Activated CD8-positive, alpha-beta memory T cell treated with anti-CD3 and anti-CD28 coated beads, Interleukin-2, amount 50 U/mL, for 48 hours (primary cell): ENCODE results near the gene KCNMA1.

Experiments used
- DNase-seq: peaks from one replicate; pipeline ENCODE4 v3.0.0-alpha.2; 2020

KCNMA1 gene

DNA sequence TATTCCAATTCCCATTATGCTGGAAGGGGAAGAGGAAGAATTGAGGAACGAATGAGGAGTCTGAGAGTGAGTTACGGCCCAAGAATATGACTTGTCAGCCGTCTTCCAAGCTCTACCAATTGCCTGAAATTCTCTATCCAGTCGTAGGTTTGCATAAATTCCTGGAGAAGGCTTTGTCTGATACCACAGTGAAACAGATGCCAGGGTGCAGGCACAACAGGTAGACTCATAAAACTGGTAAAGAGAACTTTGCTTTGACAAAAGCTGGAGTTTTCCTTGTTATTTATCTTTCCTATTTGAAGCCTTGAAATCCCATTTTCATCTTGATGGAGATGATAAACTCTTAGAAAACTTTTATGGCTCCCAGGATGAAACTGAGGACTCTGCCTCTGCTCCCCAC lies 251.2 kb downstream of the KCNMA1 start:
- DNase-seq, result no peak

DNA sequence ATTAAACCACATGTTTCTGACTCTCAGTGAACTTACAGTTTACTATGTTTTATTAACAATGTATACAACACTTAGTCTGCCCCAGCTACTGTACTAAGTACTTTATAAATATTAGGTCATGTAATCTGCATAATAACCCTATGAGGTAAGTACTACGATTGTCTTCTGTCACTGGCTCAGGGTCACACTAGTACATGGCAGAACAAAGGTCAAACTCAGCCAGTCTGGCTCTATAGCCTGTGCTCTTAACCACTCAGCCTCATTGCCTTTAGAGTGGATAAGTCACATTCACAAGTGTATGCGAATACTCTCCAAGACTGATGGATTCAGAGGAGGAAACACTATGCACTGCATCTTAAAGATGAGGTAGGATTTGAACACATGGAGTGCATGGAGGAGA lies 252.3 kb downstream of the KCNMA1 start:
- DNase-seq, result no peak

DNA sequence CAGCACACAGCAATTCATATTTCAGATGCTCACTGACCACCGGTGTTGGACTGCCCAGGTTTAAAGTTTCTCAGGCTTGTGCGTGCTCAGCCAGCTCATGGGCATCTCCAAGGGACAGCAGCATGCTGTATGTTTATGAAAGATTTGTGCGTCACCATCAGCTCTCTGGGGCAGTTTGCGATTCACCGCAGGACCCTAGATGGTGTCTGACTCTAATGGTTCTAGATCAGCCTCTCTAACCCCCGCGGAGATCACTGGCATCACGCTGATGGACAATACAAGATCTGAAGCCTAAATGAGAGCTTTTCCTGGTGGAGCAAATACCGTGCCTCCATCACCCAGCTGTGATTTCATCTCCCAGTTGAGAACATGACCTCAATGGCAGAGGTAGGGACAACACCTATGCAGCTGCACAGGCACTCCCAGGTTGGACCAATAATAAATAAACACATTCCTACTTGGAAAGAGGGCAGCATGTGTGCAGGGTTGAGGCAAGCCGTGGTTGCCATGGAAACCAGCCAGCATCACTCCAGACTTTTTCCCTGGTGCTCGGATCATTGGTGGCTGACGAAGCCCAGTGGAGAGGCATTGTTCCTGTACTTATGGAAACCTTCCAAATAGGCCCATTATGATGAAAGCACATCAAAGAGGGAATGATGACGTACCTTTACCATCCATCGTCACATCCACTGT lies 253.6 kb downstream of the KCNMA1 start:
- DNase-seq, result no peak

DNA sequence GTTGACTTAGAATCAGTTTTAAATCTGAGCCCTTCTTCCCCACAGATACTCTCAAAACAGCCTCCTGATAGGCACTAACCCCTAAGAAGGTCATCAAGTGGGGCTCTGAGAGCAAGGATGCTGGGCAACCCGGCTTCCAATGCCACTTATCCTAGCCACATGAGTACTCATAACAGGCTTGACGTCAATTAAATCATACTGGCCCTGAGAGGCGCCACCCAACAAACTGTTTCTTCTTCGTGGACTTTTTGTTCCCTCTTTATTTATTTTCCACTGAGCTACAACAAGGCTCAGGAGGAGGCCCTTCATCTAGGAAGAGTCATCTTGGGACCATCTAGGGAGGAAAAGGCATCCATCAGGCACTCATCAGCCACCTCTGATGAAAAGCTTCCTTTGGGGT lies 255.9 kb downstream of the KCNMA1 start:
- no peak for DNase-seq

DNA sequence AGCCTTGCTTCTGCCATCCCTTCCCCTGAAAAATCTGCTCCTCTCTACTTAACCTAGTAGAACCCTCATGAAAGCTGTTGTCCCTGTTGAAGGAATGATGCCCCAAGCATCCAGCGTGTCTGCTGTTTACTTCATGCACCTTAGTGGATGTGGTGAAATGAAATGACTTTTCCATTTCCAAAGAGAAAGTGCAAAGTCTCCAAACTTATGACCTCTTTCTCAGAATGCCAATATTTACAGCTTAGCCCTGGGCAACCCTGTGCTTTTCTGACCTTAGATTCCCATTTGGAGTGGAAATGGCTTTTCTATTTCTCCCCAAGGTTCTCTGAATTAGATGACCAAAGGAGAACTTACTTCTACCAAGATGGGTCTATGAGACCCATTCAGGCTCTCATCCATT lies 256.9 kb downstream of the KCNMA1 start:
- no peak for DNase-seq

DNA sequence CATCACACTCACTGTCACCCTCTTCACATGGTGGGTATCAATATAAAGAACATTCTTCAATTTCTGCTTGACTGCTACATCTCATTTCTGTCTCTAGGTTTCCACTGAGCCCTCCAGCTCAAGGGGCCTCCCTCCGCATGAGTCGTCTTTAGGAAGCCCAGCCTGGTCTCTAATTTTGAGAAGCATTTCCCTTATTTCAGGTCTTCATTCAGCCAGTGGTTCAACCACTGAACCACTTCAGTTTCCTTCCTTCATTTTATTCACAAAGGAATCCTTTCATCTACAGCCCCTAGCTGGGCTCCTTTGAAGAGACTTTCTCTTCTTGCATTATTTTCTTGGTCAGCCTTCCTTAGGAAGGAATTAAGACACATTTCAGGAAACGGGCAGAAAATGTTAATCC lies 257.4 kb downstream of the KCNMA1 start:
- no peak for DNase-seq

DNA sequence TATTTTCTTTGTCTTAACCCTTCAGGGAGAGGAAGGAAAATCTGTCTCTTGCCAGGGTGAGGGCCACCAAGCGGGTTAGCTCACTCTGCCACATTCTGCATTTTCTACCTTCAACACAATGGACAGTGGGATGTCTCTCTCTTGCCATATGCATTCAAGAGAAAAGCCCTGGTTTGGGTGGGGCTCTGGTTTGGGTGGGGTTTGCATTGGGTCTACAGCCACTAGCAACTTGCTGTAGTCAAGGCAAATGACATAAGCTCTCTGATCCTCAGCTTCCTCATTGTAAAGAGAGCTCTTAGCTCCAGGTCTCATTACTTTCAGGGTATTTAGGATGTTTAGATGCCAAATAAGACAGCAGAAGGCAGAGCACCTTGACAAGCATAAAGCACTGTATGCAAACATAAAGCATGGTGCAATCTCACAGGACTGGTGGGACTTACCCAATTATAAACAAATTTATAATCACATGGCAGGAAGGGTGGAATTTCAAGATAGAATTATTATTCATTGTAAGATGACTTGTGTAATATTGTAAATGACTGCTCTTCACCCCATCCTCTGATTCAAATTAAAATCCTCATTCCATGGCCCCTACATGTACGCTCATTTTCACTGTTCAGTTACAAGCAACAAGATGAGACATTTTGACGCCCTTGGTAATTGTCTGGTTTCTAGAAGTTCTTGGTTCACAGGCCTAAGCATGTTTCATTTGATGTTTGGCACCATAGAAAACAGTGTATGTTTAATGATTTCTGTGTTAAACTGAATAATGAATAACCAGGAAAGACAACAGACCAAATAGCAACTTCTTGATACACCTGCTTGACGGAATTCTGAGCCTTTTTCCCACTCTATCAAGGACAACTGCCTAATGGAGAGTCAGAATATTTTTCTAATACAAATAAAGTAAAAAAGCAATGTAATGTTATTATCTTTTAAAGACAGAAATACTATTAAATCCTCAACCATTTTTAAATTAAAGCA lies 258.9 kb downstream of the KCNMA1 start:
- no peak for DNase-seq

DNA sequence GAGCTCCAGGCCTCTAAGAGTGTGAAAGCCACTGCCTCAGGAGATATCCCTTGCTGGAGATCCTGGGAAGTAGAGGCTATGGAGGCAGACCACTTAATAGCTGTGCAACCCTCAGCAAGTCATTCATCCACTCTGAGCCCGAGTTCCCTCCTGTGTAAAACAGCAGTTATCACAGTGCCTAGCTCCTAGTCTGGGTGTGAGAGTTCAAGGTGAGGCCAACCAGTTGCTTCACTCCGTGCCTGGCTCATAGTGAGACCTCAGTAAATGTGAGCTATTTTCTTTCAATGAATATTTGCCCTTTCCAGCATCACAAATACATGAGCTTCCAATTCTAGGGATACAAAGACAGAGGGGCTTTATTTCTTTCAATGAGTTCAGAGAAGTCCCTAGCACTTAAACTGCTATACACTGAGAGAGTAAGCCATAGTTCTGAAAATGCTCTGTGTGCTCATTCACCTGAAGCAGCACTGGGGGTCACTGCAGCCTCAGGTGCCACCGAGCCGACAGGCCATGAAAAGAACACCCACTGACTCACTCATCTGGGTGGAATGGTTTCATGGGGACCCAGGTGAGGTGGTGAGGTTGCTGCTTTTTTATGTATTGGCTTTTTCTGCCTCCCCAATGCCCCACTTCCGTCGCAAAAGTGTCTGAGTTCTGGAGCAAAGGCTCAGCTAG lies 259.8 kb downstream of the KCNMA1 start:
- DNase-seq, result no peak

DNA sequence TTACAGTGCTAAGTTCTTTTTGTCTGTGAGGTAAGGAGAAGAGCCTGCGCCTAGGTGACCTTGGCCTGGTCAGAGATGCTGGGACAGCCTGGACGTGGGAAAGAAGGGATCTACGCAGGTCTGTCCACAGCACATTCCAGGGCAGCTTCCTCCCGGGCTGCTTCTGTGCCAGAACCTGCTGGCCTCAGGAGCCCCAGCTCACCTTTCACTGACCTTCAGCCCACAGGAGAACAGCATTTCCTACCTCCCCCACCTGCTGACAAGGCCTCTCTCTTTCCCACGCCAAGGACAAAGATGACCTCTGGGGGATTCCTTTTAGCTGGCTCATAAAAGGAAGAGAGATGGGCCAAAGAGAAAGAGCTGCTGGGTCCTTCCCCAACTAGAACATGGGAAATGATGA lies 260.6 kb downstream of the KCNMA1 start:
- DNase-seq, result no peak

DNA sequence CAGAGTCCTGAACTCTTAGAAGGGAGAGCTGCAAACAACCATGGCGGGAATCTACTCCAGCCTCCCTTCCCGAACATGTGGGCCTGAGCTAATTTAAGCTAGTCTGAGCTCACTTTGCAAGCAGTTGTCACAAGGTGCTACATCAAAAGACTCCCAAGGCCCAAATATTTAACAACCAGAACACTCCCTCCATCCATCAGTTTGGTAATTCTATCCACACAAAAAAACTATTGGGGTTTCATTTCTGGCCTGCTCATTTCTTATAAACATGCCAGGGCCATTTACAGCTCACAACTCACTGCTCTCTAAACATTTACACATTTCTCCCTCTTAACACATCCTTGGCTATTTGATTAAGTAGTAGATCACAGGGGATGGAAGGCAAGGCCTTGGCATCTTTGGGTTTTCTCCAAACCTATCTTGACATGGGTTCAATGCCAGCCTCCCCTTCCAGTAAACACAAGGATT lies 263.4 kb downstream of the KCNMA1 start:
- no peak for DNase-seq

DNA sequence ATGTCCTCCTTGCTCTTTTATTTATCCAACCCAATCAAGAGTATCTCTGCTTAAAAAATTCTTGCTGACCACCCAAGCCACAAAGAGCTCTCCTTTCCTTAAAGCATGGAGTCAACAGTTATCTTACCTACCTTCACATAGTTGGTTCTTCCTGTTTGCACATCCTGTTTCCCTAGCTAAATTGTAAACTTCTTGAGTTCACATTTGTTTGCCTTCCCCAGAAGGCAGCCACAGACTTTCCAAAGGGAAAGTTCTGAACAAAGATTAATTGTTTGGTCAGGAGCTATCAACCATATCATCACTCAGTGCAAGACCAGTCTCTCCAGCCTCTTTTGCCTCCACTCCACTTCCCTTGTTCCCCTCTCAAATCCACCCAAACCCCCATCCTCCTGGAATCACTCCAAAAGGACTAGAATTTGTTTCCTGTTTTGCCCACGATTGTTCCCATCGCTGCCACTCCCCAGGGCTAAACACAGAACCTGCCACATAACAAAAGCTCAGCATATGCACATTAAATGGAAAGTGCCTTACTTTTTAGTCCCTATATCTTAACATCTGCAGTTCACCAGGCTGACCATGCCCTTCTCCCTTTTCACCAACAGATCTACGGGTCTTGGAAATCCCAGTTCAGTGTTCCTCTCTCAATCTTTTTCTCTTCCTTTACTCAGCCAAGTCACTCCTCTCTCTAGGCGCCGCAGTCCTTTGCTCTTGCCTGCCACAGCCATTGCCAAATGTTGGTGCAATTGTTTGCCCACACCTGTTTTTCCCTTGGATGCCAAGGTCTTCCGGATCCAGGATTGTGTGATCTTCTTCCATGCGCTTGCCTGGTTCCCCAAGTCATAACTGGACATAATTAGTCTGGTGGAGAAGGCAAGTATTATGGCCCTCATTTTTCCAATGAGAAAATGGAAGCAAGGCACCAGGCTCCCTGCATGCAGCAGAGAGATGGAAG lies 265.5 kb downstream of the KCNMA1 start:
- no peak for DNase-seq

DNA sequence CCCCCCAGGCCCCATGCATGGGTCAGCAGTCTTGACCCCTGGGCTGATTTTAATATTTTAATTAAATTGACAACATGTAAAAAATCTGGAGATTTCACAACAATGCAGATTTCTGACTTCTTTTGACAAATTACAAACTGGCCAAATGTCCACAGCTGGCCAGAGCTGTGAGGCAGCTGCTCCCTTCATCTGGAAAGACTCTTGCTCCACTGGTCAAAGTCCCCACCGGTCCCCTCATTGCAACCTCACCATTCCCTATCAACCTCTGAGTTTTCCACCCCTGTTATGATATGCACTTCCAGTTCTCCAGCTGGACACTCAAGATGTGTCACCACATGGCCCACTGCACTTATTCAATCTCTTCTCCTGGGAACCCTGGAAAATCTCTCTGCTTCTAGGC lies 266.2 kb downstream of the KCNMA1 start:
- no peak for DNase-seq

DNA sequence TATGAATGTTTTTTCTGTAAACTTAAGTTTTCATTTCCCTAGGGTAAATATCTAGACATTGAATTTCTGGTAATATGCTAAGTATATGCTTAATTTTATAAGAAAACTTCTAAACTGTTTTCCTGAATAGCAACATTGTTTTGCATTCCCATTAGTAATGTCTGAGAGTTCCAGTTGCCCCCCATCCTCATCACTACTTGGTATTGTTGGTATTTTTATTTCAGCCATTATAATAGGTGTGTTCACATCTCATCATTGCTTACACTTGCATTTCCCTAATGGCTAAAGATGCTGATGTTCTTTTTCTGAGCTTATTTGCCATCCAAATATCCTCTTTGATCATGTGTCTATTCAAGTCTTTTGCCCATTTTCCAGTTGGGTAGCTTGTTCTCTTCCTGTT lies 269.6 kb downstream of the KCNMA1 start:
- DNase-seq, result no peak

DNA sequence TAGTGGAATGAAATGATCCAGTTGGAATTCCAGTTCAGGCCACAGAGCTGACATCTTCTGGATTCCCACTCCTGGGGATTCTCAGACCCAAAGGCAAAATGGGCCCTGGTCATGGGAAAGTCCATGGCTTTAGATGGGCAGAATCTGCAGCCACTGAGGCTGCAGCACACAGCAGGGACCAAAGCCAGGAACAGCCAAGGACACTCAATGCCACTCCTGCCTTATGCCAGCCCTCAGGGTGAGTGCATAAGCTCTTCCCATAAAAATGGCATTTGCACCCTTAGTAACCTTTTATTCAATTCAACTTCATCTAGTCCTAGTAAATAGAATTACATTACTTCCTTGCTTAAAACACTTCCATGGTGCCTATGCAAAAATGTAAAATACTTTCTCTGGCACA lies 274.4 kb downstream of the KCNMA1 start:
- DNase-seq, result no peak

DNA sequence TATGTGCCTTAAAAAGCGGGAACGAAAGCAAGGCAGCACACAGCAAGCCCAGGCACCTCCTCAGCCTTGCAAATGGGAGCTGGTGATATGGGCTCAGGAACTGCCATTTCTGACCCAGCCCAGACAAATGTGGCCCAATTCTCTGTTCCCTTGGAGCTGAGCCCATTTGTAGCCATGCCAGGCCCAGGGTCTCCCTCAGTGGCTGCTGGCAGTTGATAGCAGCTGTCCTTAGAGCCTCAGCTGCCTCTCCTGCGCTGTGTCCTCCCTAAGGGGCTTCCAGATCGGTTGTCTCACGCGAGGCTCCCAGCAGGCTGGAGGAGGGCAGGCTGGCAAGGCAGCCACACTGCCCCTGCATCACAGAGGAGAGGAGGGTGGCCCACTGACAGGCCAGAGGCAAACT lies 275.8 kb downstream of the KCNMA1 start:
- no peak for DNase-seq

DNA sequence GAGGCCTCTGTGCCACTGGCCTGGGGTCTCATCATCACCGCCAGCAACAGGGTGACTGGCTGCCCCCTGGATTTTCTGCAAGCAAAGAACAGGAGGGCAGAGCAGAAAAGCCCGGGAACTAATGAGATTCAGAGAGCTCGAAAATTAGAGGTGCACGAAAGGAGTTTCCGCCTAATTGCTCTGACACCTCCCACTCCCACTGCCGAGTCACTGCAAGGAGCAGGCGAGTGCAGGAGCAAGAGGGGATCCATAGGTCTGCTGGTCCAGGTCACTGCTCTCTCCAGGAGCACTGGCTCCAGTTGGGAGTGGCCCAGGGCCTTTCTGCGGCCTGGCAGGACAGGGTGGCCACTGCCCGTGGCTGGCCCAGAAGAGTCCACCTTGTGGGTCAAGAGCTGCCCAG lies 276.2 kb downstream of the KCNMA1 start:
- no peak for DNase-seq

DNA sequence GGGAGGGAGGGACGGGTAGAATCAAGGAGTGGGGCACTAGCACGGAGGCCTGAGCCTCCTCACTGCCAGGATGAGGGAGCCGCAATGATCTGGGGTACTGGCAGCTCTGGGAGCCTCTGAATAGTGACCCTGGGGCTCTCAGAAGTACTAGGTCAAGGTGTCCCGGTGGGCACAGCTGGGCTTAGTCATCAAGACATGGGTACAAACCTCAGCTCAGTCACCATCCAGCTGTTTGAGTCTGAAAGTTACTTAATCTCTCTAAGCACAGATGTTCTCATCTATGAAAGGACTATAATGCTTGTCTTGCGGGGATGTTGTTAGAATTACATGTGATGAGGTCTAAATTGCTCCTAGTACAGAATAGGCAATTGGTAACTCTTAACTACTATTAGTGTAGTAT lies 276.8 kb downstream of the KCNMA1 start:
- no peak for DNase-seq

DNA sequence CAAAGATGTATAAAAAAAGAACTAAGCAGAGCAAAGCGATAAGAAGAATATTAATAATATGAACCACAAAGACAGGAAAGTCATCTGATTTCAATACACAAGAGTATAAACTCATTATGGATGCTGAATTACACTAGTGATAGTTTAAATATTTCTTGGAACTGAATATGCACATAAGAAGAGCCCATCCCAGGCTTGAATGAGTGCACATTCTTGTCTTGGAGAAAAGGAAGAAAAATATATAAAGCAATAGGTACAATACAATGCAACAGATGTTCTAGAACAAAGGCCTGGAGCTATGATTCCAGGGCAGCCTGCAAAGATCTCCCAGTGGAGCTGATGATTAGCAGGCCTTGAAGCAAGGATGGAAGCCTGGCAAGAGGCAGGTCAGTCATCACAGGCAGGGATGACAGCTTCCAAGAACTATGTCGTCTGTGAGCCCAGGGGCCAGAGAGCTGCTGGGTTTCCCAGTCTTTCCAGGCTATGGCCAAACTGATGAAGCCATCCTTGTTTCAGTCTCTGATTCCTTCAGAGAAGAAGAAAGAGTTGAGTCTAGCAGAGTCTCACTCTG lies 277.6 kb downstream of the KCNMA1 start:
- no peak for DNase-seq

DNA sequence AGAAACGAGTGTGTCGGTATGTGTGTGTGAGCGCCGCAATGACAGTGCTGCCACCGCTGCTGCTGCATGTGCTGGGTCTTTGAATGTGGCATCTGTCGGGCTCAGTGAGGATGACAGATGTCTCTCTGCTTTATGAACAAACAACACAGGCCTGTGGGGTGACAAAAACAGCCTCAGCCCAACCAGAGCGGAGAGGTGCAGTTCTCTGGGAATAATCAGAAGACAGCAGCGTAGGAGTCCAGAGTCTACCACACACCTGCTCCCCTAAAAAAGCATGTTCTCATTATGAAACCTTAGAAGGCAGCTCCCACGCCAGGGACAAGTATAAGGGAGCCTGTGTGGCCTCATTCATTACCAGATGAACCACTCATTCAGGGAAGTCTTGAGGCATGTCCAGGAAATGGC lies 278.3 kb downstream of the KCNMA1 start:
- no peak for DNase-seq

DNA sequence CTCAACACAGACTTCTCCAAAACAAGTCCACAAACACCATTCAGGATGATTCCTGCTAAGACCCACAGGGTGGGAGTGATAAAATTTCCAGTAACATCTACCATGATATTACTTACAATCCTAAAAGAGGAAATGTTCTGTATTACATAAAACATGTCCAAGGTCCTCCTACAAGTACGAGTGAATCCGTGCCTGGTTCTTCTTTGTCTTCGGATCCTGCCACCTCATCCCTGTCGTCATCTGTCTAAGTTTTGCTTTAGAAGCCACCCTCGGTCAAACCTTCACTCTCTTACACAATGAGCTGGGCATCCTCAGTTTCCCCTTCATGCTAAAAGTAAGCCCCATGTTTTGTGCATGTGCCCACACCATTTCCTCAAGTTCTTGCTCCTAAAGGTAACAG lies 279.0 kb downstream of the KCNMA1 start:
- no peak for DNase-seq

DNA sequence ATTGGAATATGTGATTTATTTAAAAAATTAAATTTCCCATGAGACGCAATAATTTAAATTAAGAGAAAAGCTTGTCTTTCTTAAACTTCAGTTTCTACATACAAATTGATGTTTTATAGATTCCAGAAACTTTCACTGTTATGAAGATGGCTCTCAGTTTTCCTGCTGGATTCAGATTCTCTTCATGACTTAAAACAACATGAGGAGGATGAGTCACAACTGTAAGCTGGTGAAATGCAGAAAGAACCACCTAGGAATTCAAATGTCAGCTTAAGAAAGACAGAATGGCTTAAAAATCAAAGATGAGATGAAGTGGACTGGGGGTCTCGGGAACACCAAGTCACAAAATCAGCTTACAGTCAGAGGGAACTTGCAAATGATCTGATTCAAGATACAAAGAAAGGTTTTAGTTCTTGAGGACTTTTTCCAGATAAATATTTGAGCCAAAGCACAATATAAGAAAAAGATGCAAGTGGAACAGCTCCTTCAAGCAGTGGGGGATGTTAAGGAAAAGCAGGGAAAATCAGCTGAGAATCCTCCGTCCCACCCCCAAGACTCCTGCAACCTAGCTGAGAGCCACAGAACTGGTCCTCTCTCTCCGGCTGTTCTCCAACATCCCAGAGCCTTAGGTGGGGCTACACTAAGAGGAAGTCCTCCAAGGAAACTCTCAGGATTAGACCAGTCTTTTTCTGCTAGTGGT lies 279.8 kb downstream of the KCNMA1 start:
- no peak for DNase-seq
